GM12878 (cell line): Measurements from ENCODE around the gene USH2A. TPM values are rescaled to one million over a fixed set of nuclear protein-coding genes. Genes with fewer than 3 reads are reported as not detected.

Experiments used
- HCFC1 ChIP-seq: fragments of 150-350 bp; IDR thresholded peaks from 2 replicates; pipeline ENCODE4 v1.6.1; 2014; ENCODE audit warnings: low read length
- IKZF1 ChIP-seq: fragments of 450-650 bp; conservative IDR thresholded peaks from 2 replicates; pipeline ENCODE4 v1.6.1; 2017; ENCODE audit warnings: antibody characterized with exemption, mild to moderate bottlenecking
- IKZF2 ChIP-seq, 2 experiments: fragments of 450-650 bp; IDR thresholded peaks; 2 replicates each; pipeline ENCODE4 v1.6.1; 2017; ENCODE audit warnings: mild to moderate bottlenecking in 2 of 2, moderate library complexity in 2 of 2
- MTA3 ChIP-seq: IDR thresholded peaks from 2 replicates; pipeline ENCODE4 v1.6.1; 2012; ENCODE audit warnings: low read length, inconsistent platforms, borderline replicate concordance
- RAD21 ChIP-seq: IDR thresholded peaks from 2 replicates; pipeline ENCODE4 v1.6.1; 2011; ENCODE audit warnings: mild to moderate bottlenecking, low read depth, low read length, moderate library complexity; ENCODE audit not compliant: insufficient read depth
- SIN3A ChIP-seq: IDR thresholded peaks from 2 replicates; pipeline ENCODE4 v1.6.1; 2012; ENCODE audit warnings: low read depth, low read length, improper control_type of control experiment
- SMAD5 ChIP-seq: IDR thresholded peaks from 2 replicates; pipeline ENCODE4 v1.6.1; 2016; ENCODE audit warnings: antibody characterized with exemption, low read depth
- SMARCA5 ChIP-seq: fragments of 450-650 bp; IDR thresholded peaks from 2 replicates; pipeline ENCODE4 v1.6.1; 2017; ENCODE audit warnings: mild to moderate bottlenecking
- STAT3 ChIP-seq: IDR thresholded peaks from 2 replicates; pipeline ENCODE4 v1.6.1; 2011; ENCODE audit warnings: low read depth, low read length, improper control_type of control experiment
- ZSCAN29 ChIP-seq: fragments of 450-650 bp; IDR thresholded peaks from 2 replicates; pipeline ENCODE4 v1.6.1; 2017; ENCODE audit warnings: mild to moderate bottlenecking, moderate library complexity
- polyA plus RNA-seq, 11 experiments: library from polyadenylated mRNA; depleted of rRNA in 4 of 11; unstranded in 6 of 11; stranded (reverse) in 5 of 11; fragments of >200 nt; fragmentation: Nextera tagmentation in 4 of 11; fragmentation: Illumina TruSeq in 1 of 11; extraction: Ambion mirVana in 4 of 11; extraction: Trizol in 1 of 11; gene quantifications; 1 replicate in 1 of 11; 2 replicates in 10 of 11; pipeline versions ENCODE4 v1.2.1 to v1.2.3, GENCODE V29; 2011 to 2016; ENCODE audit warnings: inconsistent platforms in 2 of 11, missing spikeins in 2 of 11, low read depth in 1 of 11
- total RNA-seq, 4 experiments: library from RNA; depleted of rRNA in 3 of 4; stranded (reverse); fragments of >200 nt in 3 of 4; fragmentation: Illumina TruSeq in 1 of 4; extraction: Trizol in 1 of 4; gene quantifications; 2 replicates each; pipeline versions ENCODE4 v1.2.1 to v1.2.3, GENCODE V29; 2013 to 2021
- TF ChIP-seq, protein P1 (sequence below): fragments of 450-650 bp; IDR thresholded peaks from 2 replicates; pipeline ENCODE4 v1.6.1; 2017; ENCODE audit warnings: antibody characterized with exemption, mild to moderate bottlenecking, moderate library complexity
- TF ChIP-seq, protein P2 (sequence below): fragments of 450-650 bp; IDR thresholded peaks from 2 replicates; pipeline ENCODE4 v1.6.1; 2016; ENCODE audit warnings: mild to moderate bottlenecking
- TF ChIP-seq, protein P3 (sequence below): IDR thresholded peaks from 2 replicates; pipeline ENCODE4 v1.6.1; 2011; ENCODE audit warnings: low read depth, mild to moderate bottlenecking, low read length, moderate library complexity, borderline replicate concordance; ENCODE audit errors: extremely low read depth
- TF ChIP-seq, protein P4 (sequence below): fragments of 450-650 bp; formaldehyde crosslinking; IDR thresholded peaks from 2 replicates; pipeline ENCODE4 v1.4.0; 2020; ENCODE audit warnings: mild to moderate bottlenecking, moderate library complexity

USH2A gene
- total and polyA plus RNA-seq, 10 of the 15 experiments (the other 5 are each of a cell fraction or from before 2014, with no cell fraction given) = under 0.01 to 0.20 (median 0.01) TPM; not detected in 2

DNA sequence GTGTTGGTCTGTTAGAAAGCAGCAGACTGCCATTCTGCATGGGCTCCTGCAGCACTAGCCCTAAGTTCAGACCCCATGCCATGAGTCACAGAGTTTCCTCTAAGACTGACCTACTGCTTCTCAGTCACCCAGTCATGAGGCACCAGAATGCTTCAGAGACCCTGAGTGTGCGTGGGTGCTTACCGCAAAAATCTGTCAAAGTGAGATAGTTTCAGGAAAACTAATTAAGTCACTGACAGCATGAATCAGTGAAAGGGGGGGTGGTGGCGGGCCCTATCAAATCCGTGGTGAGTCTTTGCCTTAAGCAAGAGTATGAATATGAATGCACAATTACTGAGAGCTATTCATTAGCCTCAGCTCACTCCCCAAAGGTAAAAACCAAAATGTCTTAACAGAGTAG, 758.0 kb downstream of the USH2A start (continued):
- TF ChIP-seq, protein P1, sequence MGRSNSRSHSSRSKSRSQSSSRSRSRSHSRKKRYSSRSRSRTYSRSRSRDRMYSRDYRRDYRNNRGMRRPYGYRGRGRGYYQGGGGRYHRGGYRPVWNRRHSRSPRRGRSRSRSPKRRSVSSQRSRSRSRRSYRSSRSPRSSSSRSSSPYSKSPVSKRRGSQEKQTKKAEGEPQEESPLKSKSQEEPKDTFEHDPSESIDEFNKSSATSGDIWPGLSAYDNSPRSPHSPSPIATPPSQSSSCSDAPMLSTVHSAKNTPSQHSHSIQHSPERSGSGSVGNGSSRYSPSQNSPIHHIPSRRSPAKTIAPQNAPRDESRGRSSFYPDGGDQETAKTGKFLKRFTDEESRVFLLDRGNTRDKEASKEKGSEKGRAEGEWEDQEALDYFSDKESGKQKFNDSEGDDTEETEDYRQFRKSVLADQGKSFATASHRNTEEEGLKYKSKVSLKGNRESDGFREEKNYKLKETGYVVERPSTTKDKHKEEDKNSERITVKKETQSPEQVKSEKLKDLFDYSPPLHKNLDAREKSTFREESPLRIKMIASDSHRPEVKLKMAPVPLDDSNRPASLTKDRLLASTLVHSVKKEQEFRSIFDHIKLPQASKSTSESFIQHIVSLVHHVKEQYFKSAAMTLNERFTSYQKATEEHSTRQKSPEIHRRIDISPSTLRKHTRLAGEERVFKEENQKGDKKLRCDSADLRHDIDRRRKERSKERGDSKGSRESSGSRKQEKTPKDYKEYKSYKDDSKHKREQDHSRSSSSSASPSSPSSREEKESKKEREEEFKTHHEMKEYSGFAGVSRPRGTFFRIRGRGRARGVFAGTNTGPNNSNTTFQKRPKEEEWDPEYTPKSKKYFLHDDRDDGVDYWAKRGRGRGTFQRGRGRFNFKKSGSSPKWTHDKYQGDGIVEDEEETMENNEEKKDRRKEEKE = no peak
- TF ChIP-seq HCFC1 (no peak), IKZF1 (peak; percentile 75), MTA3 (no peak), ZSCAN29 (no peak), IKZF2 (IDR thresholded peaks at IDR 0.05) (peak; percentile 29 to 49; a peak in 2 of 4 replicates), SMAD5 (no peak), SIN3A (no peak), STAT3 (no peak), RAD21 (no peak), SMARCA5 (no peak)
- TF ChIP-seq, protein P2, sequence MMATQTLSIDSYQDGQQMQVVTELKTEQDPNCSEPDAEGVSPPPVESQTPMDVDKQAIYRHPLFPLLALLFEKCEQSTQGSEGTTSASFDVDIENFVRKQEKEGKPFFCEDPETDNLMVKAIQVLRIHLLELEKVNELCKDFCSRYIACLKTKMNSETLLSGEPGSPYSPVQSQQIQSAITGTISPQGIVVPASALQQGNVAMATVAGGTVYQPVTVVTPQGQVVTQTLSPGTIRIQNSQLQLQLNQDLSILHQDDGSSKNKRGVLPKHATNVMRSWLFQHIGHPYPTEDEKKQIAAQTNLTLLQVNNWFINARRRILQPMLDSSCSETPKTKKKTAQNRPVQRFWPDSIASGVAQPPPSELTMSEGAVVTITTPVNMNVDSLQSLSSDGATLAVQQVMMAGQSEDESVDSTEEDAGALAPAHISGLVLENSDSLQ = no peak
- TF ChIP-seq, protein P3, sequence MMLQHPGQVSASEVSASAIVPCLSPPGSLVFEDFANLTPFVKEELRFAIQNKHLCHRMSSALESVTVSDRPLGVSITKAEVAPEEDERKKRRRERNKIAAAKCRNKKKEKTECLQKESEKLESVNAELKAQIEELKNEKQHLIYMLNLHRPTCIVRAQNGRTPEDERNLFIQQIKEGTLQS = no peak
- TF ChIP-seq, protein P4, sequence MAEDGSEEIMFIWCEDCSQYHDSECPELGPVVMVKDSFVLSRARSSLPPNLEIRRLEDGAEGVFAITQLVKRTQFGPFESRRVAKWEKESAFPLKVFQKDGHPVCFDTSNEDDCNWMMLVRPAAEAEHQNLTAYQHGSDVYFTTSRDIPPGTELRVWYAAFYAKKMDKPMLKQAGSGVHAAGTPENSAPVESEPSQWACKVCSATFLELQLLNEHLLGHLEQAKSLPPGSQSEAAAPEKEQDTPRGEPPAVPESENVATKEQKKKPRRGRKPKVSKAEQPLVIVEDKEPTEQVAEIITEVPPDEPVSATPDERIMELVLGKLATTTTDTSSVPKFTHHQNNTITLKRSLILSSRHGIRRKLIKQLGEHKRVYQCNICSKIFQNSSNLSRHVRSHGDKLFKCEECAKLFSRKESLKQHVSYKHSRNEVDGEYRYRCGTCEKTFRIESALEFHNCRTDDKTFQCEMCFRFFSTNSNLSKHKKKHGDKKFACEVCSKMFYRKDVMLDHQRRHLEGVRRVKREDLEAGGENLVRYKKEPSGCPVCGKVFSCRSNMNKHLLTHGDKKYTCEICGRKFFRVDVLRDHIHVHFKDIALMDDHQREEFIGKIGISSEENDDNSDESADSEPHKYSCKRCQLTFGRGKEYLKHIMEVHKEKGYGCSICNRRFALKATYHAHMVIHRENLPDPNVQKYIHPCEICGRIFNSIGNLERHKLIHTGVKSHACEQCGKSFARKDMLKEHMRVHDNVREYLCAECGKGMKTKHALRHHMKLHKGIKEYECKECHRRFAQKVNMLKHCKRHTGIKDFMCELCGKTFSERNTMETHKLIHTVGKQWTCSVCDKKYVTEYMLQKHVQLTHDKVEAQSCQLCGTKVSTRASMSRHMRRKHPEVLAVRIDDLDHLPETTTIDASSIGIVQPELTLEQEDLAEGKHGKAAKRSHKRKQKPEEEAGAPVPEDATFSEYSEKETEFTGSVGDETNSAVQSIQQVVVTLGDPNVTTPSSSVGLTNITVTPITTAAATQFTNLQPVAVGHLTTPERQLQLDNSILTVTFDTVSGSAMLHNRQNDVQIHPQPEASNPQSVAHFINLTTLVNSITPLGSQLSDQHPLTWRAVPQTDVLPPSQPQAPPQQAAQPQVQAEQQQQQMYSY (CRISPR knock-in tag) = no peak
